Ovary (tissue), 9 donors: ENCODE results near the gene AMOT. TPM values are rescaled to one million over a fixed set of nuclear protein-coding genes. Genes with fewer than 3 reads are reported as not detected.

ENCODE experiments used
- DNase-seq, 5 donors: peaks; one replicate each; pipeline ENCODE4 v3.0.0-alpha.2; 2019 to 2020
- H3K27ac ChIP-seq, 2 donors: fragments of 200-600 bp; one replicate each; pipeline versions ENCODE4 v1.5.1 to v1.8.0; 2019 to 2022
- H3K27me3 ChIP-seq: fragments of 200-600 bp; one replicate; pipeline ENCODE4 v1.8.0; 2022
- H3K36me3 ChIP-seq: fragments of 200-600 bp; sonication (generic); one replicate; pipeline ENCODE4 v1.5.1; 2019
- H3K4me1 ChIP-seq: one replicate; pipeline ENCODE4 v1.8.1; 2013; ENCODE audit warnings: mild to moderate bottlenecking, moderate library complexity; ENCODE audit not compliant: insufficient read depth
- H3K4me3 ChIP-seq: fragments of 200-600 bp; sonication (generic); one replicate; pipeline ENCODE4 v1.5.1; 2017
- H3K9me3 ChIP-seq, 2 donors: fragments of 200-600 bp in 1 of 2; sonication (generic) in 1 of 2; one replicate each; pipeline versions ENCODE4 v1.5.1 to v1.8.1; 2013 to 2019; ENCODE audit warnings: mild to moderate bottlenecking in 1 of 2, moderate library complexity in 1 of 2
- EP300 ChIP-seq: sonication (generic); formaldehyde crosslinking; IDR thresholded peaks from one replicate; pipeline ENCODE4 v1.6.1; 2017; ENCODE audit warnings: antibody characterized with exemption
- POLR2A ChIP-seq: fragments of 450-650 bp; IDR thresholded peaks from one replicate; pipeline ENCODE4 v1.6.1; 2017; ENCODE audit warnings: antibody characterized with exemption, mild to moderate bottlenecking, moderate library complexity
- WGBS, 3 donors: extraction: QIAGEN DNeasy Blood & Tissue Kit in 1 of 3; methylation state at CpG; one replicate each; pipeline versions ENCODE4 v1.1.5 to v1.1.7; 2013 to 2017; 5-methylcytosine and 5-hydroxymethylcytosine counted together
- intact Hi-C, 4 donors: fragments of 100-400 bp; cut with DNase I; formaldehyde crosslinking; loops; one replicate each; pipeline versions ENCODE4 v1.11.0 to v1.15.1; 2022 to 2023
- polyA plus RNA-seq, 2 donors: library from polyadenylated mRNA; stranded (reverse); fragments of 200-250 nt in 1 of 2; fragments of 350-450 nt in 1 of 2; fragmentation: Illumina TruSeq in 1 of 2; extraction: RNeasy Lipid Tissue Mini Kit (QIAGEN cat#74804) in 1 of 2; gene quantifications; one replicate each; pipeline ENCODE4 v1.2.3, GENCODE V29; 2013 to 2014
- total RNA-seq, 7 donors: library from RNA; depleted of rRNA in 2 of 7; stranded (reverse); fragments of >200 nt in 2 of 7; fragmentation: NEBNext Ultra II Directional in 3 of 7; extraction: Animal tissue kit (Norgen Biotek cat#: 25700) in 3 of 7; gene quantifications; one replicate each; pipeline versions ENCODE4 v1.1.0 to v1.2.4, GENCODE V29; 2016 to 2023
- TF ChIP-seq, protein P1 (sequence below), 3 donors: fragments of 450-650 bp in 2 of 3; fragments of 200-600 bp in 1 of 3; IDR thresholded peaks; one replicate each; pipeline versions ENCODE4 v1.5.1 to v1.8.0; 2016 to 2022; ENCODE audit warnings: antibody characterized with exemption in 3 of 3, mild to moderate bottlenecking in 1 of 3
- donor health status: DM: no; HTN: no; CAD: no; lungs with moderate emphysema.
- donor health status: DM: no; HTN: no; CAD: no.
- donor health status: Bipolar disorder and iron deficiency.
- donor health status: DM: yes; HTN: yes; CAD: no.
- donor health status: DM: no; HTN: no; CAD: no.
- donor health status: DM: yes; HTN: yes; CAD: no.

AMOT gene
- total and polyA plus RNA-seq, 9 donors = 3.2 to 38.5 (median 16.7) TPM

DNA sequence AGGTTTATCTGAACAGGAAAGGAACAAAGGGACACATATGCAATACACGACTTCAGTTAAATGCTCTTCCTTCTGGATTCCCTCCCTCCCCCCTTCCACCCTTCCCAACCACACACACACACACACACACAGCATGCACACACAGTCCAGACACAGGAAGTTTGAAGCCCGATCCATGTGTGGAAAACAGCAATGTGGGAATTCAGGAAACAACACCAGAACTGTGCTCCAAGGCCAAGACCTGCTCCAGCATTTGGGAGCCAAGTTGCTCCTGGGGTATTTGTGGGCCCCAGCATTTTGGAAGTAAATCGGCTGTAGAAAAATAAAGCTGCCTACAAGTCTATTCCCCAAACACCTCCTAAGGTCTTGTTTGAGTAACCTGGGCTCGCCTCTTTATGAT lies 5.6 kb upstream of the AMOT start:
- 20 to 35% (median 21%) methylated on average over 4 of the region's 4 CpGs for WGBS, 3 donors
- TF ChIP-seq EP300 (no peak), POLR2A (no peak)
- TF ChIP-seq, protein P1, sequence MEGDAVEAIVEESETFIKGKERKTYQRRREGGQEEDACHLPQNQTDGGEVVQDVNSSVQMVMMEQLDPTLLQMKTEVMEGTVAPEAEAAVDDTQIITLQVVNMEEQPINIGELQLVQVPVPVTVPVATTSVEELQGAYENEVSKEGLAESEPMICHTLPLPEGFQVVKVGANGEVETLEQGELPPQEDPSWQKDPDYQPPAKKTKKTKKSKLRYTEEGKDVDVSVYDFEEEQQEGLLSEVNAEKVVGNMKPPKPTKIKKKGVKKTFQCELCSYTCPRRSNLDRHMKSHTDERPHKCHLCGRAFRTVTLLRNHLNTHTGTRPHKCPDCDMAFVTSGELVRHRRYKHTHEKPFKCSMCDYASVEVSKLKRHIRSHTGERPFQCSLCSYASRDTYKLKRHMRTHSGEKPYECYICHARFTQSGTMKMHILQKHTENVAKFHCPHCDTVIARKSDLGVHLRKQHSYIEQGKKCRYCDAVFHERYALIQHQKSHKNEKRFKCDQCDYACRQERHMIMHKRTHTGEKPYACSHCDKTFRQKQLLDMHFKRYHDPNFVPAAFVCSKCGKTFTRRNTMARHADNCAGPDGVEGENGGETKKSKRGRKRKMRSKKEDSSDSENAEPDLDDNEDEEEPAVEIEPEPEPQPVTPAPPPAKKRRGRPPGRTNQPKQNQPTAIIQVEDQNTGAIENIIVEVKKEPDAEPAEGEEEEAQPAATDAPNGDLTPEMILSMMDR (IDR thresholded peaks at IDR 0.05) = no peak
- no peak overlapping the region for H3K4me3 ChIP-seq
- H3K27ac ChIP-seq = no peak overlapping the region
- intact Hi-C loops = no loop called here
- no peaks in the 10 kb centered on the region for H3K27me3 ChIP-seq
- H3K9me3 ChIP-seq = no peaks in the 10 kb centered on the region
- H3K36me3 ChIP-seq = no peaks in the 10 kb centered on the region
- H3K4me1 ChIP-seq = no peaks in the 10 kb centered on the region
- peak; percentile 26 to 54 (median 30) for DNase-seq

DNA sequence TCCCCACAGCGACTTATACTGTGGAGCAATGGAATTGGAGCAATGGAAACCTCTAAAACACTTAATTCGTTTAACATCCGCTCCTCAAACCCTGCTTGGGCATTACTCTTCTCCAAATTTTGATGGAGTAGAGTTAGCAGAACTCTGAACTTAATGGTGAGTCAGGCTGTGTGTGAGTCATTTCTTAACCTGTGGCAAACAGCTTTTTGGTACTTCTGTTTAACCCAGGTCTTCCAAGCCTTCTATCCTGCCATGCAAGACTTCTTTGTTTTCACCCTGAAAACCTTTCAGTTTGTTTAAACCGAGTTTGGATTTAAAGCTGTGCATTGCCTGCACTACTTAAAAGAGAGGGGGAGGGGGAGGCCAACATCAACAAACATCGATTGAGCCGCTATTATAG lies 3.6 kb upstream of the AMOT start:
- no peak for DNase-seq
- Histone ChIP-seq H3K27me3 (no peaks in the 10 kb centered on the region), H3K36me3 (no peaks in the 10 kb centered on the region), H3K9me3 (no peaks in the 10 kb centered on the region), H3K4me1 (no peaks in the 10 kb centered on the region), H3K27ac (no peak overlapping the region), H3K4me3 (no peak overlapping the region)
- no peak for TF ChIP-seq POLR2A
- TF ChIP-seq, protein P1 (IDR thresholded peaks at IDR 0.05) = no peak
- TF ChIP-seq EP300 = no peak
- 56 to 63% (median 61%) methylated on average over 6 of the region's 6 CpGs for WGBS, 3 donors
- intact Hi-C loops = no loop called here

DNA sequence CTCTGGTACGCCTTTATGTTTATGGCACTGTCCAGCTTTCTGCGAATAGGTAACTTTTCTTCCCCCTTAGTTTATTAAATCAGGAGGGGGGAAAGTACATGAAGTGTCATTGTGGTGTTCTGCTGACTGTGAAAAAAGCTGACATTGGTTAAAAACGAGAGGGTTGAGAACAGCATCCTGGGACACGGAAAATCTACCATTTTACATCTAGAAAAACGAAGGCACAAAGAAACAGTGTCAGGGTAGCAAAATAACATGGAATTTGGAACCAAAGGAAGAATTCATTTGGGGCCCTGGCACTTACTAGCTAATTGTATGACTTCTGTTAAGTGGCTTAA lies 1.2 kb upstream of the AMOT start:
- 35 to 39% (median 39%) methylated on average over 5 of the region's 5 CpGs for WGBS, 3 donors
- H3K4me1 ChIP-seq = no peaks in the 10 kb centered on the region
- no peaks in the 10 kb centered on the region for H3K9me3 ChIP-seq
- H3K4me3 ChIP-seq = peak overlapping the region; percentile 24
- intact Hi-C loops = no loop called here
- TF ChIP-seq, protein P1 (IDR thresholded peaks at IDR 0.05) = no peak
- TF ChIP-seq EP300 (no peak), POLR2A (no peak)
- no peak overlapping the region for H3K27ac ChIP-seq
- no peak for DNase-seq
- no peaks in the 10 kb centered on the region for H3K27me3 ChIP-seq
- H3K36me3 ChIP-seq = no peaks in the 10 kb centered on the region

DNA sequence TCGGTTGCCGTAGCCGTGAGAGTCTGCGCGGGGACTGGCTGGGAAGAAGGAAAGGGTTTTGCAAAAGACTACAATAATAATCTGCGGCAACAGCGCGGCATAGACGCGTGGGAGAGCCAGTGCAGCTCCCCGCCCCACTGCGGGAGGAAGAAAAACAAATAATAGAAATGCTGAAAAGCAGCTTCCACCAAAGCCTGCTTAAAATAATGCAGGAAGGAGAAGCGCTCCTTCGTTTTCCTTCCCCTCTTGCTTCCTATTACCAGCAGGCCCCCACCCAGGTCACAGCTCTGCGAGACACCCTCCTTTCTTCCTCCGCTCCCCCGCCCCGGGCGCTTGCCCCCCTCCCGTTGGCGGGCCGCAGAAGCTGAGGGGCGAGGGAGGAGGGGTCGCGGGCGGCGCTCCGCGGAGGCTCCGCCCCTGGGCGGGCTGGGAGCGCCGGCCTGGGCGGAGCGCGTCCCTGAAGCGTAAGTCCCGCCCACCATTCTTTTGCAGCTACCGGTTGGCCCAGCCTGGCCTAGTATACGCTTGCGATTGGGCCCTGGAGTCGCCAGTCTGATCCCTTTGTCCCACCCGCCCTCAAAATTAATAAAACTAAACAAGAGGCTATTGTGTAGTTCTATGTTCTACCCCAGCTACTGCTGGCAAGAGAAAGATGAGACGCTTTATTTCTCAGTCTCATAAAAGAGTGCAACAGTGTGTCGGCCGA lies 636 bp upstream of the AMOT start:
- Histone ChIP-seq H3K4me3 (peak overlapping the region; percentile 48), H3K4me1 (no peaks in the 10 kb centered on the region), H3K9me3 (no peaks in the 10 kb centered on the region), H3K36me3 (no peaks in the 10 kb centered on the region), H3K27ac (peak overlapping the region; percentile 36 to 79), H3K27me3 (no peaks in the 10 kb centered on the region)
- 14 to 22% (median 15%) methylated on average over 43 to 46 of the region's 46 CpGs for whole genome bisulfite sequencing, 3 donors
- no peak for TF ChIP-seq POLR2A
- TF ChIP-seq EP300 = no peak
- TF ChIP-seq, protein P1 (IDR thresholded peaks at IDR 0.05) = no peak
- peak; percentile 81 to 87 (median 86) for DNase-seq
- intact Hi-C loops = no loop called here
